ENCODE measurements around the gene SNX30. TPM values are rescaled to one million over a fixed set of nuclear protein-coding genes. Genes with fewer than 3 reads are reported as not detected.

The SNX30 gene
- total RNA-seq, 1 donor: 22.0 TPM

DNA sequence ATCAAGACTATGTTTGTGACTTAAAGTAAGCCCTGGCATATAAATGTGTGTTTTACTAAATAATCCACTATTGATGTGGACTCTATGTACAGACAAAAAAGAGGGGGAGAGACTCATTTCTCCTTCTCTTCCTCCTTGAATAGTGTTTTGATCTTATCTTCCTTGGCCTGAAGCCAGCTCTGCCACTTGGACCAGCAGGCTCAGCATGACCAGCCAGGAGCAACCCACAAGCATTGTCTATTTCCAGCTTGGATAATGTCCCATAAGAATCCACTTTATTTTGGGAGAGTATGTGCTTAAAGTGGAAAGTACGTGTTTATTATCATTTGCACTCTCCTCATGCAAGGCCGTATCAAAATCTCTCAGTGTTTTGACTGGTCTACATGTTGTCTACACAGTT is 164.0 kb downstream of the SNX30 start:
- TF ChIP-seq, protein P1, sequence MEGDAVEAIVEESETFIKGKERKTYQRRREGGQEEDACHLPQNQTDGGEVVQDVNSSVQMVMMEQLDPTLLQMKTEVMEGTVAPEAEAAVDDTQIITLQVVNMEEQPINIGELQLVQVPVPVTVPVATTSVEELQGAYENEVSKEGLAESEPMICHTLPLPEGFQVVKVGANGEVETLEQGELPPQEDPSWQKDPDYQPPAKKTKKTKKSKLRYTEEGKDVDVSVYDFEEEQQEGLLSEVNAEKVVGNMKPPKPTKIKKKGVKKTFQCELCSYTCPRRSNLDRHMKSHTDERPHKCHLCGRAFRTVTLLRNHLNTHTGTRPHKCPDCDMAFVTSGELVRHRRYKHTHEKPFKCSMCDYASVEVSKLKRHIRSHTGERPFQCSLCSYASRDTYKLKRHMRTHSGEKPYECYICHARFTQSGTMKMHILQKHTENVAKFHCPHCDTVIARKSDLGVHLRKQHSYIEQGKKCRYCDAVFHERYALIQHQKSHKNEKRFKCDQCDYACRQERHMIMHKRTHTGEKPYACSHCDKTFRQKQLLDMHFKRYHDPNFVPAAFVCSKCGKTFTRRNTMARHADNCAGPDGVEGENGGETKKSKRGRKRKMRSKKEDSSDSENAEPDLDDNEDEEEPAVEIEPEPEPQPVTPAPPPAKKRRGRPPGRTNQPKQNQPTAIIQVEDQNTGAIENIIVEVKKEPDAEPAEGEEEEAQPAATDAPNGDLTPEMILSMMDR (IDR thresholded peaks at IDR 0.05; ENCODE audit: insufficient read depth, low read length): no peak
- H3K4me3 ChIP-seq (ENCODE audit: low read depth, low read length): no peak overlapping the region
- DNase-seq (ENCODE audit: low read depth): peak; percentile 28

DNA sequence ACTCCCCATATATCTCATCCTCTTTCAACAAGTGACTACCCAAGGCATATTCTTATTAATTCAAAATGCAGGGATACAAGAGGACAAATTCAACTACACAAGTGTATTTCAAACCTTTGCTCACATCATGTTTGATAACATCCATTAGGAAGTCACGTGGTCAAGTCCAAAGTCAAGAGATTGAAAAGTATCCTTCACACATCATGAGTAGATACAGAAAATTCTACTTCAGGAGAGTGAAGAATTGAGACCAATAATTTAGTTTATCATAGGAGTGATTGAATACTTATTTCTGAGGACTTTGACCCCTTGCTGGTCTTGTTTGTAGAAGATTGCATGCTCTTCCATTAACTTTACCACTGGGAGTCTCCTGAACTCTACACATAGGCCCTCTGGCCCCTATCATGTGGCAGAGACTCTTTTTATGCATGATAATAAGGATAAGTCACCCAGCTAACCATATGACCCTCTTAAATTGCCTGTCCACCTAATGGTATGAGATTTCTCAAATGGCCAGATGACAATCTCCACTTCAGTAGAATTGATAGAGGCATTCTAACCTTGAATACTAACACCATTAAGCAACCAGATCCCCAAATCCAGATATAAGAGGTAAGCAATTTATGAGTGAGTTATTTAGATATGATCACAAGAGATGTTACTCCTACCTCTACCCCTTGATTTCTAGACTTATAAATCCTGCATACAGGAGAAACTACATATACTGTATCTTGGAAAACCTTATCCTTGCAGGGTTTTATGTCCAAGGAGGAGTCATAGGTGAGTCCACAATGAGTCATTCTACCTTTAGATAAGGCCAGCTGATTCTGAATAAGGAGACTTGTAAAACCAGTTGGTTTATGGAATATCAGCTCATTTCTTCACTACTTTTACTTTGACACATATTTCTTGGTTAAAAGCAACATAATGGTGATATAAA is 166.8 kb downstream of the SNX30 start:
- H3K4me3 ChIP-seq (ENCODE audit: low read depth, low read length): no peak overlapping the region
- DNase-seq (ENCODE audit: low read depth): no peak
- TF ChIP-seq, protein P1 (IDR thresholded peaks at IDR 0.05; ENCODE audit: insufficient read depth, low read length): no peak

DNA sequence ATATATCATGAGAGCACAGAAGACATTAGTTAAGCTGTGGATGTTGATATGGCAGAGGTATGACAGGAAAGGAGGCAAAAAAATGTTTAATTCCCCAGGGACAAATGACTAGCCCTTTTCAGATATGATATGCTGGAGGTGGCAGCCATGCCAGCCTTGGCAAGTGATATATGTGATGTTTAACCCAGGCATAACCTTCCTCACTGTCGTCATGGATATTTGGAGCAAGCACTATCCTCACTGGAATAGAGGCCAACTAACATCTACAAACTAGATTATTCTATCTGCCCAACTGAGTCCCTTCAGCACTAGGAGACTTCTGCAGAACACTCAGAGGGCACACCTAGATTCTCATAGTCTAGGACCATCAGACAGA is 167.4 kb downstream of the SNX30 start:
- H3K4me3 ChIP-seq (ENCODE audit: low read depth, low read length): no peak overlapping the region
- TF ChIP-seq, protein P1 (IDR thresholded peaks at IDR 0.05; ENCODE audit: insufficient read depth, low read length): no peak
- no peak for DNase-seq (ENCODE audit: low read depth)

DNA sequence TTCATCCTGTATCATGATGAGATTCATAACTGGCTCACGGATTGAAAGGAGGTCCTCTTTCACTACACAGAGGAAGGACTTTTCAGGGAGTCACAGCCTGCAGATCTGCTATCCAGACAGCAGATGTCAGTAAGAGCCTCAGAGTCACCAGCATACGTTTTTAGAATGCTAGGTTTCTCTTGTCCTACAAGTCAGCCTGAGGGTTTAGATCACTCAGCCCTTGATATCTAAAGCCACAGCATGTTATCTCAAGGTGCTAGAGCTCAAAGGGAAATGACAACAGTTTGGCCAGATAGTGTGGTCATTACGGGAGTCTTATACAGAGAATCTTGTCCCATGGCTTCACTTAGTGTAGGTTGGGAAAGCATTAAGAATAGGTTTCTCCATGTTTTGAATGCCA is 171.0 kb downstream of the SNX30 start:
- H3K4me3 ChIP-seq (ENCODE audit: low read depth, low read length): no peak overlapping the region
- TF ChIP-seq, protein P1 (IDR thresholded peaks at IDR 0.05; ENCODE audit: insufficient read depth, low read length): peak; percentile 67
- peak; percentile 65 for DNase-seq (ENCODE audit: low read depth)

Other genes with a start within 250 kb of the SNX30 start
- gene INIP, start 32.6 kb upstream of the SNX30 start, total RNA-seq (ENCODE audit: low replicate concordance): 39.1 and 98.9 TPM in 2 replicates
- not detected in 2 replicates for gene SLC46A2, start 140.1 kb downstream of the SNX30 start, total RNA-seq (ENCODE audit: low replicate concordance)